Hippocampal formation (tissue), 2 donors: ENCODE results near the gene SAMD4B.
"Not testable (repeated sequence)": the region's sequence is repeated elsewhere in the genome, so short reads cannot be mapped to it uniquely, and the experiment has no call there.

Experiments
- DNase-seq, 2 donors: peaks; one replicate each; lab custom pipeline; 2025; lab: John Stamatoyannopoulos, UW

SAMD4B gene

DNA sequence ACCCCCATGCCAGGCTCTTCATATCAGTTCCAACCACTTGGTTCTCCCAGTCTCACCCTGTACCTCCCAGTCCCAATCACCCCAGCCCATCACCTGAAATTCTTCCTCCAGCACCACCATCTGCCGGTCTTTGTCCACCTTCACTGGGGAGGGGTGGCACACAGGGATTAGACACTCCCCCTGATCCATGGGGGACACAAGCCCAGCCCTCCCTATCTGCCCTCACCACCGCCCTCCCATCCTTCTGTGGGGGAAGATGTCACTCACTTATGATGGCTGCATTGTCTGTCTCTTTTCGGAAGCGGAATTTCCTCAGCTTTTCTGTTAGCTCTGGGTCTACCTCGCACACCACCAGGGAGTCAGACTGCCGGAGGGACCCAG, 7.1 kb upstream of the SAMD4B start:
- DNase-seq = no peak

DNA sequence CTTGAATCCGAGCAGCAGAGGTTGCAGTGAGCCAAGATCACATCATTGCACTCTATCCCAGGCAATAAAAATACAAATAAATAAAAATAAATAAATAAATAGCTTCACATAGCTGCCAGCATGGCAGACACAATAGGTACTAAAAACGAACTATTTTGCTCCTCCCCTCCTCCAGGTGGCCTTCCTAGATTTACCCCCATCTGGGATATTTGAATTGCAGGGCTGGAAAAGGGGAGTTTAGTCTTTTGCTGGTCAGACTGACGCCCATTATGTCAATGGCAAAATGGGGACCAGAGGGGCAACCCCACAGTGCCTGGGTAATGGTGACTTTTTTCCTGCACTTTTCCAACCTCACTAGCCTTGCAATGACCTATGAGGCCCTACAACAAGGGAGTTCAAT, 5.7 kb upstream of the SAMD4B start:
- DNase-seq = no peak

DNA sequence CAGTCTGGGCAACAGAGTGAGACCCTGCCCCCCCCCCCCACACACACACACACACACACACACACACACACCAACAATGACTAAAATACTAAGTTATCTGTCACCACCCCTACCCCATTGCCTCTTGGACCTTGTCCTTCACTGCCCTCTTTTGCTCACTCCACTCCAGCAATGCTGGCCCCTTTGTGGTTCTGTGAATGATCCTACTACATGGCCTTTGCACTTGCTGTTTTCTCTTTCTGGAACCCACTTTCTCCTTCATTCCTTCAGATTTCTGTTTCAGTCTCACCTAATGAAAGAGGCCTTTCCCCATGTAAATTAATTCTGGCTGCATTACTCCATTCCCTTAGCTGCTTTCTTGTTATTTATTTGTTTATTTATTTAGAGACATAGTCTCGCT, 2.5 kb upstream of the SAMD4B start:
- no peak for DNase-seq

DNA sequence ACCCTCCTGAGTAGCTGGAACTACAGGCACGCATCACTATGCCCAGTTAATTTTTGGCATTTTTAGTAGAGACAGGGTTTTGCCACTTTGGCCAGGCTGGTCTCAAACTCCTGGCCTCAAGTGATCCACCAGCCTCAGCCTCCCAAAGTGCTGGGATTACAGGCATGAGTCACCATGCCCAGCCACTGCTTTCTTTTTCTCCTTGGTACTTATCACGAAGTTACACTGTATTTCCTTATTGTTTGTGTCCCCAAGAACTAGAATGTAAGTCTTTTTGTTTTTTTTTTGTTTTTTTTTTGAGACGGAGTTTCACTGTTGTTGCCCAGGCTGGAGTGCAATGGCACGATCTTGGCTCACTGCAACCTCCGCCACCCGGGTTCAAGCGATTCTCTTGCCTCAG, 2.1 kb upstream of the SAMD4B start:
- not testable (repeated sequence) for DNase-seq

DNA sequence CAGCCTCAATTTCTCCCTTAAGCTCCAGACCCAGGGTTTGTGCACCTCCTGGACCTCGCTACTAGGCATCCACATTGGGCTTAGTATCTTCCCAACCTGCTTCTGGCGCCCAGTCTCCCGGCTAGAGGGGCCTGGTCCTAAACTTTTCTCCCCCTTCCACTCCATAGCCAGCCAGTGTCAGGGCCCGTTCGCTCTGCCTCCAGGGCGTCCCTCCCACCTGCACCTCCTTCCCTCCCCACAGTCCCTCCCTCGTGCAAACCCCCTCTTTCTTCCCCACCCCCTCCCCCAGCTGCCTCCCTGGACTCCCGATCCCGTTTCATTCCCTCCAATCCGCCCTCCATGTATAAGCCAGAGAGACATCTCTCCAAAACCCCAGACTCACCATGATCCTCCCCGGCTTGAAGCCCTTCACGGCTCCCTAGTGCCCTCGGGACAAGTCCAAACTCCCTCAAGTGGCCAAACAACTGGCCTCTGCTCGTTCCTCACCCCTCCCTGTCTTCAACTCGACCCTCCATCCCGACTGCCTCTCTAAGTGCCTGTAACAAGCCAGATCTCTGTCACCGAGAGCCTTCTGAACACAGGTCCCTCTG, 997 bp upstream of the SAMD4B start:
- no peak for DNase-seq

DNA sequence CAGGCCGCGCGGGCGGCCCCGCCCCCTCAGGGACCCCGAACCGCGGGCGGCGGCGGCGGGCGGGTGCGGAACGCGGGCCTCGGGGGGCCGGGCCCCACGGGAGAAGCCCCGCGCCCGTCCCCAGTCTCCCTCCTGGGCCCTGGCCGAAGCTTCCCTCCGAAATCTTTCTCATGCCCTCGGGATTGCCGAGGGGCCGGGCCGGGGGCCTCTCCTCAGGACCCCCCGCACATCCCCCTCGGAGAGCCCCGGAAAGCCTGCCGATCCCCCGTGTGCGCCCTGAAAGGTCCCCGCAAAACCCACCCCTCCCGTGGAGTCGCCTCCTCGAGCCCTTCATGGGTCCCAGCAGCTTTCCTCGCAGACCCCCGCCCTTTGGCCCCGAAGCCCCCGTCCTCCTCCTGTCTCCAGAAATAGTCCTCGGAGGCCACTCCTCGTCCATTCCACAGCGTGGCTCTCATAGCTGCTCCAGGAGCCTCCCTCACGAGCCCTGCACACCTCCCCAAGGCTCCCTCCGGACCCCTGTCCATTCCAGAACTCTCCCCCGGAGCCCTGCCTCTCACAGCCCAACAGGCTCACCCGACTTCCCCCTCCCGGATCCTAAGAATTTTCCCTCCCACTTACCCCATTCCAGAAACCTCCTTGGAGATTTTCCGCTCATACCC, 555 bp downstream of the SAMD4B start:
- DNase-seq = no peak

DNA sequence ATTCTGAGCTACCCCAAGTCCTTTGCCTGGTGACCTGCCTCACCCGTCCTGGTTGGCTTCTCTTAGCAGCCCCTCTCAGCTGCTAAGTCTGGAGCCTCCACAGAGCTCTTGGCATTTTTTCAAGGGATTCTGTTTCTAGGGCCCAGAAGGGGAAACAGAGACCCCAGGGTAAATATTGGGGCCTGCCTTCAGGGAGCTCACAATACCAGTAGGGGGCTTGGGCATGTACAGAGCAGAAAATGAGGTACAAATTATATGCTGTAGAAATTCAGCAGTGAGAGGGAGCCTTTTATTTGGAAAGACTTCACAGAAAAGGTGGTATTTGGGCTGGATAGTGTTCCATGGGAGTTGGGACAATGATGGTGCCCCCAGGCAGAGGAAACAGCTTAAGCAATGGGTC, 3.7 kb downstream of the SAMD4B start:
- no peak for DNase-seq

DNA sequence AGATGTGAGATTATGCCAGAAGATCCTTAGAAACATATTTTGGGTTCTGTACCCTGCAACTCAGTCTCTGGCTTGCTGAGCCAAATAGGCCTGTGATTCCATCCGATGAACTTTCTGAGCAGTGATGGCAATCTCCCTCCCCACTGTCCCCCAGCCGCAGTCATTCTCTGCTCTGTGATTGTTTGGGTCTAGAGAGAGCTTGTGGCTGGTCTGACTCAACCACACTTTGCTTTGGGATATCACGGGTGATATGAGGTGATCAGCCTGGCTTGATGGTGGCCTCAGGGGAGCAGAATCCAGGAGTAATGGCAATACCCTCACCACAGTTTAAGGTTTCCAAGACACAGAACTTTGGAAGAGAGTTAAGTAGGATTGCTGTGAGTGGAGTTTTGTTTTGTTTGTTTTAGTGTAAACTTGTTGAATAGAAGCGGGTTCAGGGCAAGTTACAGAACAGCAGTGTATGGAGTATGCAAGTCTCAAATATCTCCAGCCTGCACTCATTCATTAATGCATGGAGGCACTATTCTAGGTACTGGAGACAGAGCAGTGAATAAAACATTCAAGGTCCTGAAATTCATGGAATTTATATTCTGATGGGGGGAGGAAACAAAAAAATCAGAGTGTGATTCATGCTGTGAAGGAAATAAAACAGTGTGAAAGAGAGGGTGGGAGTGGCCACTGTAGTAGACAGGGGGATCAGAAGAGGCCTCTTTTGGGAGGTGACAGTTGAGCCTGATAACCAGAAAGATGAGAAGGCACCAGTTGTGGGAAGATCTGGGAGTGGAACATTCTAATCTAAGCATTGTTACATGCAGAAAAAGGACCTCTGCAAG, 5.3 kb downstream of the SAMD4B start:
- DNase-seq = no peak

DNA sequence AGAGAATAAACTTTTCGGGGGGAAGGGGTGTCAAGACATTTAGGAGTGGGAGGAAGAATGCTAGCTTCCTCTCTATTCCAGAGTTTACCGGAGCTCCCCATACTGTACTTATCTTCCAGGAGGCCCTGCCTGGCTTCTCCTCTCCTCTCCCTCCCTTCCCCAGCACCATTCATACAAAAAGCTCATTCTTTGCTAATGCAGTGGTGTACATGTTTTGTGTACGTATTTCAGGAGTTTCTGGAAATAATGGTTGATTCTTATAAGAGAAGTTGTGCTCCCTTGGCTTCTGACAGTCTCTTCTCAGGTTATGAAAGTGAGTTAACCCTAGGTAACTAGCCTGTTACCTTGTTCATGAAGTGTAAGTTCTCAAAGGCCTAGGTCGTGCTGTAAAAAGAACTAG, 7.1 kb downstream of the SAMD4B start:
- peak in 1 of 2 donors; percentile 17 for DNase-seq

DNA sequence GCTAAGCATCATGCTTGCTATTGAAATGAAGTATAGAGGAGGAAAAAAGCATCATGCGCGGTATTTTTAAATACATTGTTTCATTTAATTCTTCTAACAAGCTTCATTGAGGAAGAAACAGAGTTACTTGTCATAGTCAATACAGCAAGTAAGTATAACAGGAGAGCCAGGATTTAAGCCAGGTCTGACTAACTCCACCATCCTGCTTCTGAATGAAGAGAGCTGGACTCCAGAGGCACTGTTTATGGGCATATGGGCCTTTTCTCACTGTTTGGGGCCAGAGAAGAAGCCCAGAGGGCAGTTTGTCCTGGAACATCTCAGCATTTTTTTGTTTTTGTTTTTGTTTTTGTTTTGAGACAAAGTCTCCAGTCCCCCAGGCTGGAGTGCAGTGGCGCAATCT, 7.9 kb downstream of the SAMD4B start:
- no peak for DNase-seq

DNA sequence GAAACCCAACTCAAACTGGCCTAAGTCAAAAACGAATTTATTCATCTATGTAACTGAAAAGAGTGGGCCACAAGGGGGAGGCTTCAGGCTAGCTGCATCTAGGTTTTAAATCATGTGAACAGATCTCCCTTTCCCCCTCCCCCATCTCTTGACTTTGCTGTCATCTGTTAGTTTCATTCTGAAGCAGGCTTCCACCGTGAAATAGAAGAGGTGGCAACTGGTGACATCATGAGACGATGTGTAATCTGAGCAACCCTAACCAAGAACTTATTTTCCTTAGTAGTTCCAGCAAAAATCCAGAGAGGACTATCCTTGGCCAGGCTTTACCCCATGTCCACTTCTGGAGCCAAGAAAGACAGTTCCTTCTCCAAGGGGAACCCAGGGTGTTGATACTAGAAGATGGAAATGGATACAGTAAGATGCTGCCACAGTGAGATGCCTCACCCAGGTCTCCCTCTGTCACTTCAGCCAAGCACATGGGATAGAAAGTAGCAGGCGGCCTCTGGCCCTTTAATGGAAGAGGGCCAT, 9.4 kb downstream of the SAMD4B start:
- DNase-seq = peak in 1 of 2 donors; percentile 27

DNA sequence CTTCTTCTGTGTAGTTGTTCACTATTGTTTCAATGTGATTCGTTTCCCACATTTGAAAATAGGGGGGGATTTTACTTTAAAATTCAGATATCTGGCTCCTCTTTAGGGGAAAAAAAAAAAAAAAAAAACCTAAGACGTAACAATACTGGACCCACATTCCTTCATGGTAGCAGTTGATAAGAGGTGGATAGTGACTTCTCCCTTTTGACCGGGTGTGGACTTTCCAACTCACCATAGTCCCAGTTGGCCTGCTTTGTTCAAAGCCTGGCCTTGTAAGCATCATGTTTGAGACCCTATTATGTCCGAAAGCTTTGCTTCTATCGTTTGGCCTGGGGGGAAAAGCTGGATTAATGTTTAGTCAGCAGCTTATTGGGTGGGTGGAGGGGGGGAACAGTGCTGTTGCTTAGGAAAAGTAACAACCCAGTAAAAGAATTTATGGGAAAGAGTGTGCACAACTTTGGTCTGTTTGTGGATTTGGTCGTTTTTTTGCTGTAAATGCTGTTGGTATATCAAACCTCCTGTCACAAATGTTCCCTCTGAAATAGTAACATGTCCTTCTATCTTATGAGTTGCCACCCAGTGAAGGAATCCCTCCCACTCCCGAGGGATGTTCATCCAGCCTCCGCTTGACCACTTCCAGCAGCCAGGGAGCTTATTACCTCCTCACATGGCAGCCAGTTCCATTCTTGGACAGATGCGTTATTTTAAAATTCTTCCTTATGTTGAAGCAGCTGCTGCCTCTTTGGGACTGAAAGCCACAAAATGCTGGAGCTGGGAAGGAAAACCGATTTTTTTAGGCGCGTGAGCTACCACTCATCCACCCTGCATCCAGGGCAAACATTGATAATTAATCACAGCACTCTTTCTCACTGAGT, 10.4 kb downstream of the SAMD4B start:
- no peak for DNase-seq

DNA sequence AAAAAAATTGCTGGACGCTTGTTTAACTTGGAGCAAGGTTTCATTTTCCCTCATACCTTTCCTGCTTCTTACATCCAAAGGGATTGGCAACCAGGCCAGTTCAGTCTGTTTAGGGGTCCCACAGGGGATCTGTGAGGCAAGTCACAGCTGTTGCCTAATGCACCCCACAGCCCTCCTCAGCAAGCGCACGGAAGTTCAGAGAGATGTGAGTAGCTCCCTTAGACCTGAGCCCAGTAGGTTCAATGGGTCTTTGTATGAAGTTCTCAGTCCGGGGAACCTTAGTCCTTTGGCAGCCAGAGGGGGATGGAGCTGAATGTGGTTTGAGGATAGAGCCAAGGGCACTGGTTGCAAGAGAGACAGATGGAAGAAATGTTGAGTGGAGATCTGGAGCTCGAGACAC, 13.0 kb downstream of the SAMD4B start:
- DNase-seq = peak; percentile 14 to 30

DNA sequence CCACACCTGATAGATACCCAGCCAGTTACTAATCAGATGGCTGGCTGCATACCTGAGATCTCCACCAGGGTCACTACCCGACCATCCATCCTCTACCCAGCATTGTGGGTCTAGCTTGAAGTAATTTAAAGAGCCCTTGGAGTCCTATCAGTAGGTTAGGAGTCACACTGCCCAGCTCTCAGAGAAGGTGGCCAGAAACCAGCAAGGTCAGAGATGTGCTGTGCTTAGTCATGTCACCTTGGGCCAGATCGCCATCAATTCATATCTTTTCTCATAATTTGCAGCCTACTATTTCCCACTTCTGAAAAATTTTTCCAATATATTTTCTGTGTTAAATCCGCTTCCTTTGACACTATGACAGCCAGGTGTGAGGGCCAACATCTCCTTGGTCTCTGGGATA, 13.9 kb downstream of the SAMD4B start:
- DNase-seq = no peak

DNA sequence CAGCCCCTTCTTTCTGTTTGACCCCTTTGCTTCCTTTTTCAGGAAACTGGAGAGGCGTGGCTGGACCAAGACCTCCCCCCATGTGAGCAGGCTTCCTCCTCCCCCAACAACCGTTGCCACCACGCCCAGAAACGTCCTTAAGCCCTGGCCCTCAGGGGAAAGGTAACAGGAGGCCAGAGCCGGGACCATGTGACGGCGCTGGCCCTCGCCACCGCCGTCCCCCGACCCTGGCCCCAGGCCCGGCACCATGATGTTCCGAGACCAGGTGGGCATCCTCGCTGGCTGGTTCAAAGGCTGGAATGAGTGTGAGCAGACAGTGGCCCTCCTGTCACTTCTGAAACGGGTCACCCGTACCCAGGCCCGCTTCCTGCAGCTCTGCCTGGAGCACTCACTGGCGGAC, 14.4 kb downstream of the SAMD4B start:
- DNase-seq = no peak

DNA sequence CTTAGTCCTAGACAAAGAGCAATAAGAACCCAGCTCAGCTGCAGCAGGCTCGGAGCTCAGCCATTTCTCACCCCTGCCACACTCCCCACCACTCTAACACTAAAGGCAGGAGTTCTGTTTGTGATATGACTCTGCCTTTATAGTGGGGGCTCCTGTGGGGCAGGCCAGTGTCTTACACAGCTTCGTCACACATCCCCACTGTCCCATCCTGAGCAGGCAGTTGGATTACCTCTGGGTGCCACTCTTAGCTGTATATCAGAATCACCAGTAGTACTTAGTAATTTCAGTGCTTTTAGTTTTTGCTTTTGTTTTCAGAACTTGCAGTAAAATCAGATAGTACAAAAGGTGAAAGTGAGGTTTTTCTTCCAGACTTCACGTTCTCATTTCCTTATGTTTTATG, 16.8 kb downstream of the SAMD4B start:
- DNase-seq = no peak

DNA sequence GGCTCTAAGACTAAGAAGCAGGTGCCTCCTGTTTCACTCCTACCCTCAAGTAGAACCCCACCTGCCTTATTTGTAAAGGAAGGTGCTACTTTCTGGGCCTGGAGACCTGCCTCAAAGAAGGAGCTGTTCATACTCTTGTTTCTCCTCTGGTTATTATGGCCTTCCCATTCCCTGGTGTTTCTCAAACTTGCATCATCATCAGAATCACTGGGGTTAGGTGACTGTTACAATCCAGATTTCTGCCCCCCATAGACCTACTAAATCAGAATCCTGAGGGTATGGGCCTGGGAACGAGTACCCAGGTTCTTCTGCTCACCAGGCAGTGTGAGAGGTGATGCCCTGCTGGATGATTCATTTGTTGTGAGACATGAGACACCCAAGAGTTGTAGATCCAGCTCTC, 18.4 kb downstream of the SAMD4B start:
- DNase-seq = no peak

DNA sequence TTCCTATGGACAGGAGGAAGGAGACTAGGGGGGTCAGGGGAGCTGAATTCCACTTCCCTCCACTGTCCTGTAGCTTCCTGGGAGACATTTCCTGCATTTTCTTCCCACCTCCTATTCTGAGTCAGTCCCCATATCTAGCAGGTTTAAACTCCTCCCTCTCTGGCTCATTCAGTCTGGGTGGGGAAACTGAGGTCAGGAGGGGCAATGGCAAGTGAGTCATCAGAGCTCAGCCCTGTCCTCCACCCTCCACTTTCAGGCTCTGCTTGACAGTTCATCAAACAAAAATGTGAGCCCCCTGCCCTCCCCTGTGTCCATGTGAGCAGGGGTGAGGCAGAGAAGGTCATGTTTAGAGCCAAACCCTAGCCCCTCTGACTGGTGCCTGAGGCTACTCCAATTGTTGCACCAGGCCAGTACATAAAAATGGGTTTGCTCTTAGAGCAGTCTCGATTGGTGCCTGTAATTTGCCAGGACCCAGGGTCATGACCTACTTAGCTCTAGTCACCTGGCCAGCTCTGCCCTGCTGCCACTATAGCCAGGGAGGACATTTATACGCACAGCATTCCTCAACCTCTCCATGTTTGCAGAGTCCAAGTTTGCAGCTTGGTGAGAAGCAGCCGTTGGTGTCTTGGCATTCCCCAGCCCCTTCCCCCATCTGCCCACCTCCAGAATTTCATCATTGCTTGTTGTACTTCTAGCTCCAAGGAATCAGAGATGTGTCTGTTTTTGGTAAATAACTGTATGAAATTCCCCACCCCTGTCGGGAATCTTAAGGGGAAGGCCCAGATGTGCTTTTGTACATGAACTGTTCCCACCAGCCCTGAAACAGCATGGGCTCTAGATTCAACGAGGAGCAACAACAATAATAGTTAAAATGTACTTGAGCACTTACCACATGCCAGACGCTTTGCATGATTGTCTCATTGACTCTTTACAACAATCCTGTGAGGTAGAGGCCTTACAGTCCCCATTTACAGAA, 20.7 kb downstream of the SAMD4B start:
- no peak for DNase-seq

DNA sequence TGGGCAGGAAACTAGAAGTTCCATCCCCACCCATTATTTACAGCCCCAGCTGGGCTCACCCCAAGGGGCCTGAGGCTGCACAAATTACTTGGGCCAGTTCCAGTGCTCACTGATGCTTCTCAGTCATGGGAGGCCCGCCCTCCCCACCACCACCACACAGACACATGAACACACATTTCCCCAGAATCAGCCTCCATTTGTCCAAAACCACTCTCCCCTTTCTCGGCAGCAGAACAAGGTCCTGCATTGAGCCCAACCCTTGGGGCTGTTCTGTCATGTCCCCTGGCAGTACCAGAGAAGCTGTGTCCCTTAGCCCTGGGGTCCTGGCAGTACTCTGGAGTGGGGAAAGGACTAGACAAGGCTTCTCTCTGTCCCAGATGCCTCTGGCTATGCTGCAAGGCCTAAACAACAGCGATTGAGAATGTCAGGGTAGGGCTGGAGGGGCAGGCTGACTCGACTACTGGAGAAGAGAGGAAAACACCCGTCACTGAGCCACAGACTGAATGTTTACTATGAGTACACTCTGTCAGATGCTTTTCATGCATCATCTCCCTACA, 21.8 kb downstream of the SAMD4B start:
- DNase-seq = peak; percentile 81 to 94

DNA sequence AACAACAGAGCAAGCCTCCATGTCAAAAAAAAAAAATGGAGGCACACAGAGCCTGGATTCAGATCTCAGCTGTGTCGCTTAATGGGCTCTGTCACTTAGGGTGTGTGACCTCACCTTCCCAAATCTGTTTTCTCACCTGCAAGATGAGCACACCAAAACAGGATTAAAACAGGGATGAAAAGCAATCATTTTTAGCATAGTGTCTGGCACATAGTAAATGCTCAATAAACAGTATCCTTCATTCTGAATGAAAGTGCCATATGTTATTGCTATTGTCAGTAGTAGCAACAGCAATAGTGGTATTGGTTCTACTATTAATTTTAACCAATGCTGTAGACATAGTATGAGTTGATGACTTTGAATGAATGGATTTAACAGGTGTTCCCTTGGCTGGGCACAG, 23.3 kb downstream of the SAMD4B start:
- DNase-seq = no peak

DNA sequence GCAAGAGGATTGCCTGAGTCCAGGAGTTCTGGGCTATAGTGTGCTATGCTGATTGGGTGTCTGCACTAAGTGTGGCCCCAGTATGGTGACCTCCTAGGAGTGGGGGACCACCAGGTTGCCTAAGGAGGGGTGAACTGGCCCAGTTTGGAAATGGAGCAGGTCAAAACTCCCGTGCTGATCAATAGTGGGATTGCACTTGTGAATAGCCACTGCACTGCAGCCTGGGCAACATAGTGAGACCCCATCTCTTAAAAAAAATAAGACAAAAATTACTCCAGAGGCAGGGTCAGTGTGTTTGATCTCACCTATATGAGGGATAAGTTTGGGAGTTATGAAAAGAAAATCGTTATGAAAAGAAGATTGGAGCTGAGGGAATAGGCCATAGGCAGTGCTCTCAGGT, 27.0 kb downstream of the SAMD4B start:
- no peak for DNase-seq
